Left lung (tissue), 10 donors: ENCODE results near the gene MYO7A. TPM values are rescaled to one million over a fixed set of nuclear protein-coding genes. Genes with fewer than 3 reads are reported as not detected.

Experiments used
- ATAC-seq: fragments of 200-7000 bp; cut with Tn5 transposase; one replicate; pipeline ENCODE4 v1.9.1; 2020; ENCODE audit warnings: moderate library complexity
- DNase-seq, 4 donors: peaks; one replicate each; pipeline ENCODE4 v3.0.0-alpha.2; 2013 to 2020
- H3K27ac ChIP-seq, 2 donors: fragments of 200-600 bp; sonication (generic) in 1 of 2; one replicate each; pipeline versions ENCODE4 v1.5.0 to v1.8.0; 2020 to 2021
- H3K27me3 ChIP-seq, 2 donors: fragments of 200-600 bp; sonication (generic) in 1 of 2; one replicate each; pipeline versions ENCODE4 v1.5.0 to v1.8.0; 2020 to 2021
- H3K36me3 ChIP-seq, 2 donors: fragments of 200-600 bp; sonication (generic) in 1 of 2; one replicate each; pipeline versions ENCODE4 v1.5.0 to v1.8.0; 2020 to 2021
- H3K4me1 ChIP-seq, 2 donors: fragments of 200-600 bp; one replicate each; pipeline ENCODE4 v1.8.0; 2021
- H3K4me3 ChIP-seq, 2 donors: fragments of 200-600 bp; sonication (generic) in 1 of 2; one replicate each; pipeline versions ENCODE4 v1.5.0 to v1.8.0; 2020 to 2021; ENCODE audit warnings: mild to moderate bottlenecking in 1 of 2
- H3K9me3 ChIP-seq, 2 donors: fragments of 200-600 bp; sonication (generic) in 1 of 2; one replicate each; pipeline versions ENCODE4 v1.5.0 to v1.8.0; 2020 to 2021
- CTCF ChIP-seq, 2 donors: fragments of 200-600 bp; sonication (generic) in 1 of 2; IDR thresholded peaks; one replicate each; pipeline versions ENCODE4 v1.5.0 to v1.8.0; 2021; ENCODE audit warnings: antibody characterized with exemption in 2 of 2
- intact Hi-C, 2 donors: fragments of 100-400 bp; cut with DNase I; formaldehyde crosslinking; loops; one replicate each; pipeline versions ENCODE4 v1.11.2 to v1.14.2; 2022
- polyA plus RNA-seq, 6 donors: library from polyadenylated mRNA; unstranded; fragments of 120-200 nt; gene quantifications; one replicate each; pipeline ENCODE4 v1.2.1, GENCODE V29; 2013; ENCODE audit not compliant: insufficient read length in 6 of 6
- total RNA-seq, 2 donors: library from RNA; stranded (reverse); fragmentation: NEBNext Ultra II Directional; extraction: Animal tissue kit (Norgen Biotek cat#: 25700); gene quantifications; one replicate each; pipeline ENCODE4 v1.2.1, GENCODE V29; 2021
- donor health status: DM: no; HTN: yes; CAD: no.
- donor health status: DM: no; HTN: no; CAD: no.

The MYO7A gene
- total and polyA plus RNA-seq, 8 donors, result 4.8 to 13.5 (median 5.8) TPM

- Histone ChIP-seq H3K27me3 (no peaks in the 10 kb centered on the region), H3K9me3 (no peaks in the 10 kb centered on the region), H3K27ac (no peak overlapping the region), H3K4me3 (no peak overlapping the region), H3K36me3 (no peaks in the 10 kb centered on the region), H3K4me1 (no peaks in the 10 kb centered on the region)
- no peak for DNase-seq
- TF ChIP-seq CTCF (IDR thresholded peaks at IDR 0.05), result no peak
- intact Hi-C loops, result no loop called here
- peak; percentile 70 for ATAC-seq
Observed at GRCh38 chr11:77244277-77245027, 116.4 kb downstream of the MYO7A start.

- no peak for ATAC-seq
- Histone ChIP-seq H3K4me3 (no peak overlapping the region), H3K4me1 (no peaks in the 10 kb centered on the region), H3K27me3 (no peaks in the 10 kb centered on the region), H3K36me3 (no peaks in the 10 kb centered on the region), H3K27ac (no peak overlapping the region), H3K9me3 (peaks cover 0 to 8% of the 10 kb centered on the region in 2 donors)
- intact Hi-C loops, result no loop called here
- TF ChIP-seq CTCF (IDR thresholded peaks at IDR 0.05), result no peak
- no peak for DNase-seq
Observed at GRCh38 chr11:77249427-77249826, 121.4 kb downstream of the MYO7A start.

GRCh38 chr11:77250881-77251640 is 123.0 kb downstream of the MYO7A start:
- no peak for DNase-seq
- TF ChIP-seq CTCF (IDR thresholded peaks at IDR 0.05), result no peak
- H3K9me3 ChIP-seq, result peaks cover 0 to 8% of the 10 kb centered on the region in 2 donors
- no peak overlapping the region for H3K4me3 ChIP-seq
- no peak overlapping the region for H3K27ac ChIP-seq
- ATAC-seq, result no peak
- intact Hi-C loops, result no loop called here
- H3K36me3 ChIP-seq, result no peaks in the 10 kb centered on the region
- no peaks in the 10 kb centered on the region for H3K4me1 ChIP-seq
- no peaks in the 10 kb centered on the region for H3K27me3 ChIP-seq

- peaks cover 0 to 8% of the 10 kb centered on the region in 2 donors for H3K9me3 ChIP-seq
- no peak for TF ChIP-seq CTCF (IDR thresholded peaks at IDR 0.05)
- no peaks in the 10 kb centered on the region for H3K36me3 ChIP-seq
- H3K4me1 ChIP-seq, result no peaks in the 10 kb centered on the region
- intact Hi-C loops, result no loop called here
- no peak overlapping the region for H3K27ac ChIP-seq
- no peak for ATAC-seq
- no peaks in the 10 kb centered on the region for H3K27me3 ChIP-seq
- H3K4me3 ChIP-seq, result no peak overlapping the region
- no peak for DNase-seq
Observed at GRCh38 chr11:77252555-77253270, 124.7 kb downstream of the MYO7A start.

- DNase-seq (no peak), ATAC-seq (no peak)
- H3K27me3 ChIP-seq, result no peaks in the 10 kb centered on the region
- intact Hi-C loops, result no loop called here
- H3K4me1 ChIP-seq, result no peaks in the 10 kb centered on the region
- TF ChIP-seq CTCF (IDR thresholded peaks at IDR 0.05), result no peak
- H3K36me3 ChIP-seq, result no peaks in the 10 kb centered on the region
- H3K27ac ChIP-seq, result no peak overlapping the region
- peaks cover 0 to 8% of the 10 kb centered on the region in 2 donors for H3K9me3 ChIP-seq
- no peak overlapping the region for H3K4me3 ChIP-seq
Observed at GRCh38 chr11:77253690-77254089, 125.6 kb downstream of the MYO7A start.
